HepG2 (cell line): Measurements from ENCODE around the gene NDOR1. TPM values are rescaled to one million over a fixed set of nuclear protein-coding genes. Genes with fewer than 3 reads are reported as not detected.

Experiments
- ELF1 ChIP-seq: sonication (generic); formaldehyde crosslinking; IDR thresholded peaks from 2 replicates; pipeline ENCODE4 v1.4.0; 2020; ENCODE audit warnings: missing genetic modification reagents
- ERF ChIP-seq: IDR thresholded peaks from 2 replicates; pipeline ENCODE4 v1.6.1; 2018; ENCODE audit warnings: missing biosample characterization, missing genetic modification reagents
- KDM3A ChIP-seq: IDR thresholded peaks from 2 replicates; pipeline ENCODE4 v1.6.1; 2018; ENCODE audit warnings: low read depth, missing compliant biosample characterization
- MAF1 ChIP-seq: sonication (generic); formaldehyde crosslinking; IDR thresholded peaks from 2 replicates; pipeline ENCODE4 v1.5.0; 2020; ENCODE audit warnings: missing genetic modification reagents, borderline replicate concordance
- NONO ChIP-seq, 2 experiments: fragments of 450-650 bp in 1 of 2; sonication (generic) in 1 of 2; formaldehyde crosslinking in 1 of 2; IDR thresholded peaks in 1 of 2; conservative IDR thresholded peaks in 1 of 2; 2 replicates each; pipeline versions ENCODE4 v1.6.1 to v1.8.0; 2017 to 2022; ENCODE audit warnings: mild to moderate bottlenecking in 1 of 2, missing genetic modification reagents in 1 of 2, moderate library complexity in 1 of 2
- SOX13 ChIP-seq, 3 experiments: fragments of 450-650 bp in 1 of 3; sonication (generic) in 1 of 3; formaldehyde crosslinking in 1 of 3; IDR thresholded peaks in 2 of 3; conservative IDR thresholded peaks in 1 of 3; 2 replicates each; pipeline versions ENCODE4 v1.5.0 to v1.6.1; 2016 to 2020; ENCODE audit warnings: antibody characterized with exemption in 1 of 3, mild to moderate bottlenecking in 1 of 3, missing compliant biosample characterization in 1 of 3, missing genetic modification reagents in 1 of 3, moderate library complexity in 1 of 3
- TAF1 ChIP-seq: sonication (generic); formaldehyde crosslinking; IDR thresholded peaks from 2 replicates; pipeline ENCODE4 v1.4.0; 2020; ENCODE audit warnings: missing genetic modification reagents
- ZNF446 ChIP-seq: sonication (generic); formaldehyde crosslinking; IDR thresholded peaks from 2 replicates; pipeline ENCODE4 v1.5.0; 2020; ENCODE audit warnings: mild to moderate bottlenecking, missing genetic modification reagents
- polyA plus RNA-seq, 8 experiments: library from polyadenylated mRNA; depleted of rRNA in 3 of 8; stranded (reverse) in 7 of 8; unstranded in 1 of 8; fragments of >200 nt; fragmentation: Illumina TruSeq in 4 of 8; extraction: Trizol in 4 of 8; gene quantifications; 2 replicates each; pipeline versions ENCODE4 v1.2.1 to v1.2.3, GENCODE V29; 2011 to 2016; ENCODE audit warnings: low read depth in 4 of 8, missing spikeins in 1 of 8, mixed read lengths in 1 of 8; ENCODE audit not compliant: insufficient read depth in 1 of 8
- total RNA-seq, 5 experiments: library from RNA; depleted of rRNA; stranded (reverse); fragments of >200 nt; fragmentation: Illumina TruSeq; extraction: Trizol; gene quantifications; 2 replicates each; pipeline ENCODE4 v1.2.3, GENCODE V29; 2016; ENCODE audit warnings: low read depth in 1 of 5
- TF ChIP-seq, protein P1 (sequence below): sonication (generic); formaldehyde crosslinking; IDR thresholded peaks from 2 replicates; pipeline ENCODE4 v1.4.0; 2020; ENCODE audit warnings: missing genetic modification reagents
- TF ChIP-seq, protein P2 (sequence below): IDR thresholded peaks from 2 replicates; pipeline ENCODE4 v1.6.1; 2016; ENCODE audit warnings: missing compliant biosample characterization, missing genetic modification reagents, borderline replicate concordance
- TF ChIP-seq, protein P3 (sequence below): fragments of 450-650 bp; IDR thresholded peaks from 2 replicates; pipeline ENCODE4 v1.6.1; 2016
- TF ChIP-seq, protein P4 (sequence below): sonication (generic); formaldehyde crosslinking; IDR thresholded peaks from 2 replicates; pipeline ENCODE4 v1.5.0; 2020; ENCODE audit warnings: mild to moderate bottlenecking, missing genetic modification reagents, moderate library complexity

The NDOR1 gene
- total and polyA plus RNA-seq, 2 of the 13 experiments (the other 11 are each of a cell fraction or from before 2014, with no cell fraction given) = 3.6 to 8.7 TPM

DNA sequence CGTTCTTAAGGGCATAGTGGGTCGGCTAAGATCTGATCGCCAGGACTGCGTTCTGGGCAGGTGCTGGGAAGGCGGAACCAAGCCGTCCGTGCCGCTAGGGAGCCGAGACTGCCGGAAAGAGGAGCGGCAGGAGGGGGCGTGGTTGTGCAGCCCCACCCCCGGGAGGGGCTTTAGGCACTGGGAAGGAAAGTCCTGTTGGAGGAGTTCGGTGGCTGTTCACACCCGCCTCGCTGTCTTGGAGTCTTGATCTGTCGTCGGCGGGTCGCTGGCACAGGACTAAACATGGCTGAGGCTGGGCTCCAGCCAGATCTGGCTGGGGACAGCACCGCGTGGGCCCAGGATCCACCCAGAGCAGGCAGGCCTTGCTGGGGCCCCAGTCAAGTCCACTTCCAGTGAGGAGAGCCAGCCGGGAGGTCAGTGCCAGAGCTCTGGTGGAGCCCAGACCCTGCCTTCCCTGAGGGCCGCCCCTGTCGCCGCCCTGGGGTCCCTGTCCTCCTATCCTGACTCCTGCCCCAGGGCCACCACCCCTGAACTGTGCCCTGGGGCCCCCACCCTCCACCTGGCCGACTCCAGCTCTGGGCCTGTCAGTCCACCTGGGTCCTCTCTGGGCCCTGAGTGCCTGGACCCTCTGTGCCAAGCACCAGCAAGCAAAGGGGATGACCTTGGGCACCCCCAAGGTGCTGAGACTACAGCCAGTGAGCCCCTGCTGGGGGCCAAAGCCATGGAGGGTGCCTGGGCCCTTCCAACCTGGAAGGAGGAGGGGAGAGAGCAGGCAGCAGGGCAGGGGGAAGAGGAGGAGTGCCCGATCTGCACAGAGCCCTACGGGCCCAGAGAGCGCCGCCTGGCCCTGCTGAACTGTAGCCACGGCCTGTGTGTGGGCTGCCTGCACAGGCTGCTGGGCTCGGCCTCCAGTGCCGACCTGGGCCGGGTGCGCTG lies 12.0 kb downstream of the NDOR1 start (continued):
- TF ChIP-seq MAF1 (CRISPR knock-in tag) (0 out of 2 replicates have a peak, but pooled peaks have one; percentile 26), ELF1 (peak; percentile 49), NONO (IDR thresholded peaks at IDR 0.05) (no peak), NONO (CRISPR knock-in tag; conservative IDR thresholded peaks at IDR 0.05) (no peak; the same call in 1 of the 2 replicates), TAF1 (peak; percentile 64), KDM3A (CRISPR knock-in tag) (no peak), SOX13 (IDR thresholded peaks at IDR 0.05) (no peak), SOX13 (CRISPR knock-in tag; conservative IDR thresholded peaks at IDR 0.05 in 1 of 2, IDR thresholded peaks at IDR 0.05 in 1 of 2) (0 out of 4 replicates have a peak, but pooled peaks of 1 of the 2 experiments have one; percentile 22), ERF (peak; percentile 59), ZNF446 (CRISPR knock-in tag) (0 out of 2 replicates have a peak, but pooled peaks have one; percentile 21)
- TF ChIP-seq, protein P1, sequence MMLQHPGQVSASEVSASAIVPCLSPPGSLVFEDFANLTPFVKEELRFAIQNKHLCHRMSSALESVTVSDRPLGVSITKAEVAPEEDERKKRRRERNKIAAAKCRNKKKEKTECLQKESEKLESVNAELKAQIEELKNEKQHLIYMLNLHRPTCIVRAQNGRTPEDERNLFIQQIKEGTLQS (CRISPR knock-in tag) = no peak
- TF ChIP-seq, protein P2, sequence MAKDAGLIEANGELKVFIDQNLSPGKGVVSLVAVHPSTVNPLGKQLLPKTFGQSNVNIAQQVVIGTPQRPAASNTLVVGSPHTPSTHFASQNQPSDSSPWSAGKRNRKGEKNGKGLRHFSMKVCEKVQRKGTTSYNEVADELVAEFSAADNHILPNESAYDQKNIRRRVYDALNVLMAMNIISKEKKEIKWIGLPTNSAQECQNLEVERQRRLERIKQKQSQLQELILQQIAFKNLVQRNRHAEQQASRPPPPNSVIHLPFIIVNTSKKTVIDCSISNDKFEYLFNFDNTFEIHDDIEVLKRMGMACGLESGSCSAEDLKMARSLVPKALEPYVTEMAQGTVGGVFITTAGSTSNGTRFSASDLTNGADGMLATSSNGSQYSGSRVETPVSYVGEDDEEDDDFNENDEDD = peak; percentile 40; the same call in 1 of the 2 replicates
- TF ChIP-seq, protein P3, sequence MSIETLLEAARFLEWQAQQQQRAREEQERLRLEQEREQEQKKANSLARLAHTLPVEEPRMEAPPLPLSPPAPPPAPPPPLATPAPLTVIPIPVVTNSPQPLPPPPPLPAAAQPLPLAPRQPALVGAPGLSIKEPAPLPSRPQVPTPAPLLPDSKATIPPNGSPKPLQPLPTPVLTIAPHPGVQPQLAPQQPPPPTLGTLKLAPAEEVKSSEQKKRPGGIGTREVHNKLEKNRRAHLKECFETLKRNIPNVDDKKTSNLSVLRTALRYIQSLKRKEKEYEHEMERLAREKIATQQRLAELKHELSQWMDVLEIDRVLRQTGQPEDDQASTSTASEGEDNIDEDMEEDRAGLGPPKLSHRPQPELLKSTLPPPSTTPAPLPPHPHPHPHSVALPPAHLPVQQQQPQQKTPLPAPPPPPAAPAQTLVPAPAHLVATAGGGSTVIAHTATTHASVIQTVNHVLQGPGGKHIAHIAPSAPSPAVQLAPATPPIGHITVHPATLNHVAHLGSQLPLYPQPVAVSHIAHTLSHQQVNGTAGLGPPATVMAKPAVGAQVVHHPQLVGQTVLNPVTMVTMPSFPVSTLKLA = peak; percentile 11; the same call in 1 of the 2 replicates
- TF ChIP-seq, protein P4, sequence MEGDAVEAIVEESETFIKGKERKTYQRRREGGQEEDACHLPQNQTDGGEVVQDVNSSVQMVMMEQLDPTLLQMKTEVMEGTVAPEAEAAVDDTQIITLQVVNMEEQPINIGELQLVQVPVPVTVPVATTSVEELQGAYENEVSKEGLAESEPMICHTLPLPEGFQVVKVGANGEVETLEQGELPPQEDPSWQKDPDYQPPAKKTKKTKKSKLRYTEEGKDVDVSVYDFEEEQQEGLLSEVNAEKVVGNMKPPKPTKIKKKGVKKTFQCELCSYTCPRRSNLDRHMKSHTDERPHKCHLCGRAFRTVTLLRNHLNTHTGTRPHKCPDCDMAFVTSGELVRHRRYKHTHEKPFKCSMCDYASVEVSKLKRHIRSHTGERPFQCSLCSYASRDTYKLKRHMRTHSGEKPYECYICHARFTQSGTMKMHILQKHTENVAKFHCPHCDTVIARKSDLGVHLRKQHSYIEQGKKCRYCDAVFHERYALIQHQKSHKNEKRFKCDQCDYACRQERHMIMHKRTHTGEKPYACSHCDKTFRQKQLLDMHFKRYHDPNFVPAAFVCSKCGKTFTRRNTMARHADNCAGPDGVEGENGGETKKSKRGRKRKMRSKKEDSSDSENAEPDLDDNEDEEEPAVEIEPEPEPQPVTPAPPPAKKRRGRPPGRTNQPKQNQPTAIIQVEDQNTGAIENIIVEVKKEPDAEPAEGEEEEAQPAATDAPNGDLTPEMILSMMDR = peak; percentile 50
